ENCODE data around the gene GJA4.

DNA sequence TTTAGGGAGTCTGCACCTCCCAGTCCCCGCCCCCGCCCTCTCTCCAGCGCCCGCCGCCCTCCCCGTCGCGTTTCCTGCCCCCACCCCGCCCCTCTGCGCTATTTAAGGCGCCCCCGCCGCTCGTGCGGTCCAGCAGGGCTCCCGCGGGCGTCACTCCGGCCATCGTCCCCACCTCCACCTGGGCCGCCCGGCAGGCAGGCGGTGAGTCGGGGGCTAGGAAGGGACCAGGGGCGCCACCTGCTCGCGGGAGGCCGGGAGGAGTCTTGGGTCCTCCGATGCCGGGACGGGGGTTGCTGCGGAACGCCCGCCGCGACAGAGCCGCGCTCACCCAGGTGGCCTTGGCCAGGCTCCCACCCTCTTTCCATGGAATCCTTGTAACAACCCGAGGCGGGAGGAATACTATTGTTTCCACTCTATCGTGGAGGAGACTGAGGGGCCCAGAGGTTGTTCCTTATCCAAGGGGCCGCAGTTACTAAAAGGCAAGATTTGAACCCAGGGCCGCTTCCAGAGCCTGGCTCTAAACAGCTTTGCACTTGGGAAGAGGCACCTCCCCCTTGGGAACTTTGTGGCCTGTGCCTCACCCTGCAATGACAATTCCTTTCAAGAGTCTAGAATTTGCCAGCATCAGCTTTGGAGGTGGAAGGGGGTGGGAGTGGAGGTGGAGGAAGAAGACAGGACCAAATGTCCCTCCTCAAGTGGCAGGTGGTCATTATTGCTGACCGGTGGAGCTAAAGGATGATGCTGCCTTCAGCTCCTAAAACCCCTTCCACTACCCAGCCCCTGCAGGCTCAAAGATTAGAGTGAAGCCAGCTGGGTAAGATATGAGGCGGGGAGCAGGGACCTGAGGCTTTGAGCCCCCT is at the start of gene GJA4:
- TF ChIP-seq, protein P1, sequence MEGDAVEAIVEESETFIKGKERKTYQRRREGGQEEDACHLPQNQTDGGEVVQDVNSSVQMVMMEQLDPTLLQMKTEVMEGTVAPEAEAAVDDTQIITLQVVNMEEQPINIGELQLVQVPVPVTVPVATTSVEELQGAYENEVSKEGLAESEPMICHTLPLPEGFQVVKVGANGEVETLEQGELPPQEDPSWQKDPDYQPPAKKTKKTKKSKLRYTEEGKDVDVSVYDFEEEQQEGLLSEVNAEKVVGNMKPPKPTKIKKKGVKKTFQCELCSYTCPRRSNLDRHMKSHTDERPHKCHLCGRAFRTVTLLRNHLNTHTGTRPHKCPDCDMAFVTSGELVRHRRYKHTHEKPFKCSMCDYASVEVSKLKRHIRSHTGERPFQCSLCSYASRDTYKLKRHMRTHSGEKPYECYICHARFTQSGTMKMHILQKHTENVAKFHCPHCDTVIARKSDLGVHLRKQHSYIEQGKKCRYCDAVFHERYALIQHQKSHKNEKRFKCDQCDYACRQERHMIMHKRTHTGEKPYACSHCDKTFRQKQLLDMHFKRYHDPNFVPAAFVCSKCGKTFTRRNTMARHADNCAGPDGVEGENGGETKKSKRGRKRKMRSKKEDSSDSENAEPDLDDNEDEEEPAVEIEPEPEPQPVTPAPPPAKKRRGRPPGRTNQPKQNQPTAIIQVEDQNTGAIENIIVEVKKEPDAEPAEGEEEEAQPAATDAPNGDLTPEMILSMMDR (IDR thresholded peaks at IDR 0.05): no peak
- TF ChIP-seq POLR2A (IDR thresholded peaks at IDR 0.05): no peak
